GM23338 (cell line): Measurements from ENCODE around the gene SLC22A3. TPM values are rescaled to one million over a fixed set of nuclear protein-coding genes. Genes with fewer than 3 reads are reported as not detected.

Experiments used
- ATAC-seq: fragments of 200-7000 bp; cut with Tn5 transposase; 3 replicates; pipeline ENCODE4 v1.9.1; 2020
- DNase-seq: peaks from one replicate; pipeline ENCODE4 v3.0.0-alpha.2; 2015; ENCODE audit warnings: low spot score
- H2AFZ ChIP-seq: fragments of 200-600 bp; sonication (generic); 2 replicates; pipeline ENCODE4 v1.8.0; 2016; ENCODE audit warnings: antibody characterized with exemption, mild to moderate bottlenecking, moderate library complexity
- H3F3A ChIP-seq: fragments of 200-600 bp; sonication (generic); replicated peaks from 2 replicates; pipeline ENCODE4 v1.8.0; 2017; ENCODE audit warnings: antibody characterized with exemption, mixed run types, low read depth
- H3K27ac ChIP-seq: fragments of 200-600 bp; sonication (generic); 2 replicates; pipeline ENCODE4 v1.6.1; 2016; ENCODE audit warnings: low read depth
- H3K27me3 ChIP-seq: fragments of 200-600 bp; sonication (generic); 2 replicates; pipeline ENCODE4 v1.8.0; 2016; ENCODE audit warnings: mild to moderate bottlenecking, mixed run types, moderate library complexity; ENCODE audit not compliant: insufficient read depth
- H3K36me3 ChIP-seq: fragments of 200-600 bp; sonication (generic); 2 replicates; pipeline ENCODE4 v1.8.0; 2016; ENCODE audit warnings: mild to moderate bottlenecking; ENCODE audit not compliant: insufficient read depth
- H3K4me1 ChIP-seq: fragments of 200-600 bp; sonication (generic); 2 replicates; pipeline ENCODE4 v1.8.0; 2016; ENCODE audit warnings: mild to moderate bottlenecking, moderate library complexity; ENCODE audit not compliant: insufficient read depth
- H3K4me2 ChIP-seq: fragments of 200-600 bp; sonication (generic); 2 replicates; pipeline ENCODE4 v1.7.1; 2017; ENCODE audit warnings: mixed run types
- H3K4me3 ChIP-seq: fragments of 200-600 bp; sonication (generic); 2 replicates; pipeline ENCODE4 v1.6.1; 2016; ENCODE audit warnings: mixed run types
- H3K79me2 ChIP-seq: fragments of 200-600 bp; sonication (generic); replicated peaks from 2 replicates; pipeline ENCODE4 v1.8.0; 2017; ENCODE audit warnings: mild to moderate bottlenecking; ENCODE audit not compliant: insufficient read depth
- H3K9me2 ChIP-seq: fragments of 200-600 bp; sonication (generic); 2 replicates; pipeline ENCODE4 v1.8.0; 2017; ENCODE audit not compliant: insufficient read depth
- H4K20me1 ChIP-seq: fragments of 200-600 bp; sonication (generic); replicated peaks from 2 replicates; pipeline ENCODE4 v1.8.0; 2017; ENCODE audit warnings: mild to moderate bottlenecking; ENCODE audit not compliant: insufficient read depth
- H3K27ac Mint-ChIP-seq: 2 replicates; pipeline ENCODE4 v1.8.0; 2020; ENCODE audit warnings: inconsistent platforms, mild to moderate bottlenecking, moderate library complexity, mixed read lengths
- H3K27me3 Mint-ChIP-seq: 3 replicates; pipeline ENCODE4 v1.8.0; 2022; ENCODE audit warnings: low read depth, mild to moderate bottlenecking, moderate library complexity, mixed read lengths, inconsistent platforms; ENCODE audit not compliant: insufficient read depth, poor library complexity
- H3K36me3 Mint-ChIP-seq: 3 replicates; pipeline ENCODE4 v1.8.0; 2021; ENCODE audit warnings: low read depth, mild to moderate bottlenecking, inconsistent platforms, moderate library complexity, mixed read lengths
- H3K4me1 Mint-ChIP-seq: 3 replicates; pipeline ENCODE4 v1.8.0; 2020; ENCODE audit warnings: mild to moderate bottlenecking, inconsistent platforms, mixed read lengths
- H3K4me3 Mint-ChIP-seq: 3 replicates; pipeline ENCODE4 v1.8.0; 2021; ENCODE audit warnings: moderate library complexity, mild to moderate bottlenecking, inconsistent platforms, mixed read lengths
- H3K9me3 Mint-ChIP-seq: 3 replicates; pipeline ENCODE4 v1.8.0; 2020; ENCODE audit warnings: moderate library complexity, mild to moderate bottlenecking, inconsistent platforms, mixed read lengths
- CREB1 ChIP-seq: fragments of 250-450 bp; sonication (Bioruptor Pico); IDR thresholded peaks from 2 replicates; pipeline ENCODE4 v1.5.0; 2020; ENCODE audit warnings: low read depth, mild to moderate bottlenecking, moderate library complexity
- EZH2 ChIP-seq: fragments of 200-600 bp; sonication (generic); IDR thresholded peaks from one replicate; pipeline ENCODE4 v1.8.0; 2017; ENCODE audit warnings: antibody characterized with exemption, mild to moderate bottlenecking, low read depth; ENCODE audit not compliant: unreplicated experiment
- EZH2phosphoT487 ChIP-seq: fragments of 200-600 bp; sonication (generic); IDR thresholded peaks from one replicate; pipeline ENCODE4 v1.8.1; 2018; ENCODE audit warnings: antibody characterized with exemption; ENCODE audit not compliant: unreplicated experiment
- JUNB ChIP-seq: IDR thresholded peaks from one replicate; pipeline ENCODE4 v1.6.1; 2016; ENCODE audit warnings: antibody characterized with exemption; ENCODE audit not compliant: unreplicated experiment
- NANOG ChIP-seq: IDR thresholded peaks from 2 replicates; pipeline ENCODE4 v1.6.1; 2016; ENCODE audit warnings: antibody characterized with exemption, borderline replicate concordance
- POLR2AphosphoS5 ChIP-seq: IDR thresholded peaks from 2 replicates; pipeline ENCODE4 v1.6.1; 2016; ENCODE audit warnings: antibody characterized with exemption, low read depth
- STAT1 ChIP-seq: IDR thresholded peaks from one replicate; pipeline ENCODE4 v1.6.1; 2016; ENCODE audit warnings: antibody characterized with exemption; ENCODE audit not compliant: unreplicated experiment
- ZNF114 ChIP-seq: fragments of 250-450 bp; sonication (Bioruptor Pico); IDR thresholded peaks from 2 replicates; pipeline ENCODE4 v1.5.0; 2020; ENCODE audit warnings: mild to moderate bottlenecking, moderate library complexity
- ZNF331 ChIP-seq: fragments of 250-450 bp; sonication (Bioruptor Pico); IDR thresholded peaks from 2 replicates; pipeline ENCODE4 v1.5.0; 2020; ENCODE audit warnings: low read depth, mild to moderate bottlenecking, moderate library complexity
- polyA plus RNA-seq: library from polyadenylated mRNA; unstranded; fragments of >200 nt; fragmentation: Nextera tagmentation; extraction: Ambion mirVana; gene quantifications from 2 replicates; pipeline ENCODE4 v1.2.1, GENCODE V29; 2016
- total RNA-seq: library from RNA; depleted of rRNA; stranded (reverse); fragments of >200 nt; shearing (Covaris generic); gene quantifications from 2 replicates; pipeline ENCODE4 v1.2.3, GENCODE V29; 2014
- TF ChIP-seq, protein P1 (sequence below): IDR thresholded peaks from 2 replicates; pipeline ENCODE4 v1.6.1; 2016; ENCODE audit warnings: antibody characterized with exemption
- TF ChIP-seq, protein P2 (sequence below), 2 experiments: fragments of 200-600 bp in 1 of 2; sonication (generic) in 1 of 2; conservative IDR thresholded peaks; 2 replicates each; pipeline versions ENCODE4 v1.5.1 to v1.6.1; 2016 to 2017; ENCODE audit warnings: antibody characterized with exemption in 2 of 2, low read depth in 2 of 2, mild to moderate bottlenecking in 2 of 2, moderate library complexity in 1 of 2
- TF ChIP-seq, protein P3 (sequence below): IDR thresholded peaks from one replicate; pipeline ENCODE4 v1.6.1; 2018; ENCODE audit warnings: antibody characterized with exemption; ENCODE audit not compliant: unreplicated experiment
- TF ChIP-seq, protein P4 (sequence below): fragments of 250-450 bp; sonication (Bioruptor Pico); IDR thresholded peaks from 2 replicates; pipeline ENCODE4 v1.5.0; 2020; ENCODE audit warnings: mild to moderate bottlenecking, moderate library complexity

SLC22A3 gene
- total and polyA plus RNA-seq, 2 experiments from 2014 or later = 0.78 to 3.2 TPM

- Histone ChIP-seq H3F3A (no peaks in the 10 kb centered on the region), H3K4me1 (peaks cover 4% of the 10 kb centered on the region; the same call in 1 of the 2 replicates), H3K4me2 (no peak overlapping the region), H3K27ac (no peak overlapping the region), H3K36me3 (no peaks in the 10 kb centered on the region), H2AFZ (no peak overlapping the region), H3K79me2 (no peaks in the 10 kb centered on the region), H3K4me3 (no peak overlapping the region), H3K27me3 (no peaks in the 10 kb centered on the region), H4K20me1 (no peaks in the 10 kb centered on the region), H3K9me2 (no peaks in the 10 kb centered on the region)
- ATAC-seq (no peak), DNase-seq (no peak)
- TF ChIP-seq ZNF331 (CRISPR knock-in tag) (no peak), JUNB (no peak), CREB1 (CRISPR knock-in tag) (no peak), EZH2phosphoT487 (no peak), NANOG (no peak), ZNF114 (no peak), STAT1 (no peak), EZH2 (no peak), POLR2AphosphoS5 (no peak)
- TF ChIP-seq, protein P1, sequence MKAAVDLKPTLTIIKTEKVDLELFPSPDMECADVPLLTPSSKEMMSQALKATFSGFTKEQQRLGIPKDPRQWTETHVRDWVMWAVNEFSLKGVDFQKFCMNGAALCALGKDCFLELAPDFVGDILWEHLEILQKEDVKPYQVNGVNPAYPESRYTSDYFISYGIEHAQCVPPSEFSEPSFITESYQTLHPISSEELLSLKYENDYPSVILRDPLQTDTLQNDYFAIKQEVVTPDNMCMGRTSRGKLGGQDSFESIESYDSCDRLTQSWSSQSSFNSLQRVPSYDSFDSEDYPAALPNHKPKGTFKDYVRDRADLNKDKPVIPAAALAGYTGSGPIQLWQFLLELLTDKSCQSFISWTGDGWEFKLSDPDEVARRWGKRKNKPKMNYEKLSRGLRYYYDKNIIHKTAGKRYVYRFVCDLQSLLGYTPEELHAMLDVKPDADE = no peak
- TF ChIP-seq, protein P2, sequence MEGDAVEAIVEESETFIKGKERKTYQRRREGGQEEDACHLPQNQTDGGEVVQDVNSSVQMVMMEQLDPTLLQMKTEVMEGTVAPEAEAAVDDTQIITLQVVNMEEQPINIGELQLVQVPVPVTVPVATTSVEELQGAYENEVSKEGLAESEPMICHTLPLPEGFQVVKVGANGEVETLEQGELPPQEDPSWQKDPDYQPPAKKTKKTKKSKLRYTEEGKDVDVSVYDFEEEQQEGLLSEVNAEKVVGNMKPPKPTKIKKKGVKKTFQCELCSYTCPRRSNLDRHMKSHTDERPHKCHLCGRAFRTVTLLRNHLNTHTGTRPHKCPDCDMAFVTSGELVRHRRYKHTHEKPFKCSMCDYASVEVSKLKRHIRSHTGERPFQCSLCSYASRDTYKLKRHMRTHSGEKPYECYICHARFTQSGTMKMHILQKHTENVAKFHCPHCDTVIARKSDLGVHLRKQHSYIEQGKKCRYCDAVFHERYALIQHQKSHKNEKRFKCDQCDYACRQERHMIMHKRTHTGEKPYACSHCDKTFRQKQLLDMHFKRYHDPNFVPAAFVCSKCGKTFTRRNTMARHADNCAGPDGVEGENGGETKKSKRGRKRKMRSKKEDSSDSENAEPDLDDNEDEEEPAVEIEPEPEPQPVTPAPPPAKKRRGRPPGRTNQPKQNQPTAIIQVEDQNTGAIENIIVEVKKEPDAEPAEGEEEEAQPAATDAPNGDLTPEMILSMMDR (conservative IDR thresholded peaks at IDR 0.05; ENCODE audit: low read depth in 2 of 2) = no peak
- TF ChIP-seq, protein P3, sequence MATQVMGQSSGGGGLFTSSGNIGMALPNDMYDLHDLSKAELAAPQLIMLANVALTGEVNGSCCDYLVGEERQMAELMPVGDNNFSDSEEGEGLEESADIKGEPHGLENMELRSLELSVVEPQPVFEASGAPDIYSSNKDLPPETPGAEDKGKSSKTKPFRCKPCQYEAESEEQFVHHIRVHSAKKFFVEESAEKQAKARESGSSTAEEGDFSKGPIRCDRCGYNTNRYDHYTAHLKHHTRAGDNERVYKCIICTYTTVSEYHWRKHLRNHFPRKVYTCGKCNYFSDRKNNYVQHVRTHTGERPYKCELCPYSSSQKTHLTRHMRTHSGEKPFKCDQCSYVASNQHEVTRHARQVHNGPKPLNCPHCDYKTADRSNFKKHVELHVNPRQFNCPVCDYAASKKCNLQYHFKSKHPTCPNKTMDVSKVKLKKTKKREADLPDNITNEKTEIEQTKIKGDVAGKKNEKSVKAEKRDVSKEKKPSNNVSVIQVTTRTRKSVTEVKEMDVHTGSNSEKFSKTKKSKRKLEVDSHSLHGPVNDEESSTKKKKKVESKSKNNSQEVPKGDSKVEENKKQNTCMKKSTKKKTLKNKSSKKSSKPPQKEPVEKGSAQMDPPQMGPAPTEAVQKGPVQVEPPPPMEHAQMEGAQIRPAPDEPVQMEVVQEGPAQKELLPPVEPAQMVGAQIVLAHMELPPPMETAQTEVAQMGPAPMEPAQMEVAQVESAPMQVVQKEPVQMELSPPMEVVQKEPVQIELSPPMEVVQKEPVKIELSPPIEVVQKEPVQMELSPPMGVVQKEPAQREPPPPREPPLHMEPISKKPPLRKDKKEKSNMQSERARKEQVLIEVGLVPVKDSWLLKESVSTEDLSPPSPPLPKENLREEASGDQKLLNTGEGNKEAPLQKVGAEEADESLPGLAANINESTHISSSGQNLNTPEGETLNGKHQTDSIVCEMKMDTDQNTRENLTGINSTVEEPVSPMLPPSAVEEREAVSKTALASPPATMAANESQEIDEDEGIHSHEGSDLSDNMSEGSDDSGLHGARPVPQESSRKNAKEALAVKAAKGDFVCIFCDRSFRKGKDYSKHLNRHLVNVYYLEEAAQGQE = no peak
- TF ChIP-seq, protein P4, sequence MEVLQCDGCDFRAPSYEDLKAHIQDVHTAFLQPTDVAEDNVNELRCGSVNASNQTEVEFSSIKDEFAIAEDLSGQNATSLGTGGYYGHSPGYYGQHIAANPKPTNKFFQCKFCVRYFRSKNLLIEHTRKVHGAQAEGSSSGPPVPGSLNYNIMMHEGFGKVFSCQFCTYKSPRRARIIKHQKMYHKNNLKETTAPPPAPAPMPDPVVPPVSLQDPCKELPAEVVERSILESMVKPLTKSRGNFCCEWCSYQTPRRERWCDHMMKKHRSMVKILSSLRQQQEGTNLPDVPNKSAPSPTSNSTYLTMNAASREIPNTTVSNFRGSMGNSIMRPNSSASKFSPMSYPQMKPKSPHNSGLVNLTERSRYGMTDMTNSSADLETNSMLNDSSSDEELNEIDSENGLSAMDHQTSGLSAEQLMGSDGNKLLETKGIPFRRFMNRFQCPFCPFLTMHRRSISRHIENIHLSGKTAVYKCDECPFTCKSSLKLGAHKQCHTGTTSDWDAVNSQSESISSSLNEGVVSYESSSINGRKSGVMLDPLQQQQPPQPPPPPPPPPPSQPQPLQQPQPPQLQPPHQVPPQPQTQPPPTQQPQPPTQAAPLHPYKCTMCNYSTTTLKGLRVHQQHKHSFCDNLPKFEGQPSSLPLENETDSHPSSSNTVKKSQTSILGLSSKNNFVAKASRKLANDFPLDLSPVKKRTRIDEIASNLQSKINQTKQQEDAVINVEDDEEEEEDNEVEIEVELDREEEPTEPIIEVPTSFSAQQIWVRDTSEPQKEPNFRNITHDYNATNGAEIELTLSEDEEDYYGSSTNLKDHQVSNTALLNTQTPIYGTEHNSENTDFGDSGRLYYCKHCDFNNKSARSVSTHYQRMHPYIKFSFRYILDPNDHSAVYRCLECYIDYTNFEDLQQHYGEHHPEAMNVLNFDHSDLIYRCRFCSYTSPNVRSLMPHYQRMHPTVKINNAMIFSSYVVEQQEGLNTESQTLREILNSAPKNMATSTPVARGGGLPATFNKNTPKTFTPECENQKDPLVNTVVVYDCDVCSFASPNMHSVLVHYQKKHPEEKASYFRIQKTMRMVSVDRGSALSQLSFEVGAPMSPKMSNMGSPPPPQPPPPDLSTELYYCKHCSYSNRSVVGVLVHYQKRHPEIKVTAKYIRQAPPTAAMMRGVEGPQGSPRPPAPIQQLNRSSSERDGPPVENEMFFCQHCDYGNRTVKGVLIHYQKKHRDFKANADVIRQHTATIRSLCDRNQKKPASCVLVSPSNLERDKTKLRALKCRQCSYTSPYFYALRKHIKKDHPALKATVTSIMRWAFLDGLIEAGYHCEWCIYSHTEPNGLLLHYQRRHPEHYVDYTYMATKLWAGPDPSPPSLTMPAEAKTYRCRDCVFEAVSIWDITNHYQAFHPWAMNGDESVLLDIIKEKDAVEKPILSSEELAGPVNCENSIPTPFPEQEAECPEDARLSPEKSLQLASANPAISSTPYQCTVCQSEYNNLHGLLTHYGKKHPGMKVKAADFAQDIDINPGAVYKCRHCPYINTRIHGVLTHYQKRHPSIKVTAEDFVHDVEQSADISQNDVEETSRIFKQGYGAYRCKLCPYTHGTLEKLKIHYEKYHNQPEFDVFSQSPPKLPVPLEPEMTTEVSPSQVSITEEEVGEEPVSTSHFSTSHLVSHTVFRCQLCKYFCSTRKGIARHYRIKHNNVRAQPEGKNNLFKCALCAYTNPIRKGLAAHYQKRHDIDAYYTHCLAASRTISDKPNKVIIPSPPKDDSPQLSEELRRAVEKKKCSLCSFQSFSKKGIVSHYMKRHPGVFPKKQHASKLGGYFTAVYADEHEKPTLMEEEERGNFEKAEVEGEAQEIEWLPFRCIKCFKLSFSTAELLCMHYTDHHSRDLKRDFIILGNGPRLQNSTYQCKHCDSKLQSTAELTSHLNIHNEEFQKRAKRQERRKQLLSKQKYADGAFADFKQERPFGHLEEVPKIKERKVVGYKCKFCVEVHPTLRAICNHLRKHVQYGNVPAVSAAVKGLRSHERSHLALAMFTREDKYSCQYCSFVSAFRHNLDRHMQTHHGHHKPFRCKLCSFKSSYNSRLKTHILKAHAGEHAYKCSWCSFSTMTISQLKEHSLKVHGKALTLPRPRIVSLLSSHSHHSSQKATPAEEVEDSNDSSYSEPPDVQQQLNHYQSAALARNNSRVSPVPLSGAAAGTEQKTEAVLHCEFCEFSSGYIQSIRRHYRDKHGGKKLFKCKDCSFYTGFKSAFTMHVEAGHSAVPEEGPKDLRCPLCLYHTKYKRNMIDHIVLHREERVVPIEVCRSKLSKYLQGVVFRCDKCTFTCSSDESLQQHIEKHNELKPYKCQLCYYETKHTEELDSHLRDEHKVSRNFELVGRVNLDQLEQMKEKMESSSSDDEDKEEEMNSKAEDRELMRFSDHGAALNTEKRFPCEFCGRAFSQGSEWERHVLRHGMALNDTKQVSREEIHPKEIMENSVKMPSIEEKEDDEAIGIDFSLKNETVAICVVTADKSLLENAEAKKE (CRISPR knock-in tag) = no peak
- Mint-ChIP-seq H3K4me1 (peaks cover 18% of the 10 kb centered on the region), H3K27me3 (peaks cover 3% of the 10 kb centered on the region), H3K36me3 (peaks cover 19% of the 10 kb centered on the region; the same call in 2 of the 3 replicates), H3K27ac (no peak overlapping the region), H3K4me3 (no peak overlapping the region), H3K9me3 (peaks cover 22% of the 10 kb centered on the region)
Observed at GRCh38 chr6:160303806-160304205, 44.4 kb upstream of the SLC22A3 start.
